Kidney (tissue), 14 donors: ENCODE data around the gene TBK1. TPM values are rescaled to one million over a fixed set of nuclear protein-coding genes. Genes with fewer than 3 reads are reported as not detected.
A peak's percentile ranks its signal among the peaks of the same experiment; 100 is the strongest.

Source experiments
- DNase-seq, 5 donors: peaks; one replicate each; pipeline ENCODE4 v3.0.0-alpha.2; 2013 to 2020
- FAIRE-seq: peaks from 2 replicates; lab custom pipeline; 2012; peaks lifted over from hg19 to GRCh38; lab: Jason Lieb, UNC
- H3K27ac ChIP-seq, 2 donors: one replicate each; pipeline ENCODE4 v1.7.0; 2013; ENCODE audit warnings: low read depth in 2 of 2, low read length in 2 of 2, inconsistent platforms in 1 of 2
- H3K27me3 ChIP-seq: one replicate; pipeline ENCODE4 v1.7.1; 2013; ENCODE audit warnings: low read length, inconsistent platforms; ENCODE audit not compliant: control insufficient read depth, insufficient read depth
- H3K36me3 ChIP-seq, 3 donors: one replicate each; pipeline versions ENCODE4 v1.7.0 to v1.7.1; 2013; ENCODE audit warnings: low read length in 3 of 3, control low read depth in 1 of 3, inconsistent platforms in 1 of 3; ENCODE audit not compliant: insufficient read depth in 3 of 3, control insufficient read depth in 2 of 3
- H3K4me1 ChIP-seq, 3 donors: one replicate each; pipeline versions ENCODE4 v1.7.0 to v1.7.1; 2013; ENCODE audit warnings: low read length in 3 of 3, inconsistent platforms in 1 of 3, low read depth in 1 of 3; ENCODE audit not compliant: control insufficient read depth in 2 of 3, insufficient read depth in 2 of 3
- H3K4me3 ChIP-seq, 3 donors: one replicate each; pipeline versions ENCODE4 v1.7.0 to v1.8.1; 2013; ENCODE audit warnings: low read length in 3 of 3, control low read depth in 1 of 3, inconsistent platforms in 1 of 3
- H3K9ac ChIP-seq, 3 donors: one replicate each; pipeline versions ENCODE4 v1.7.0 to v1.7.1; 2013; ENCODE audit warnings: low read length in 3 of 3, control low read depth in 1 of 3, inconsistent platforms in 1 of 3
- H3K9me3 ChIP-seq, 3 donors: one replicate each; pipeline versions ENCODE4 v1.7.0 to v1.7.1; 2013; ENCODE audit warnings: low read length in 3 of 3, control low read depth in 1 of 3, inconsistent platforms in 1 of 3; ENCODE audit not compliant: control insufficient read depth in 2 of 3, insufficient read depth in 1 of 3
- intact Hi-C: fragments of 100-400 bp; cut with DNase I; formaldehyde crosslinking; loops from one replicate; pipeline ENCODE4 v1.11.1; 2022
- polyA plus RNA-seq: library from polyadenylated mRNA; stranded (reverse); fragments of 350-450 nt; fragmentation: Illumina TruSeq; extraction: RNeasy Lipid Tissue Mini Kit (QIAGEN cat#74804); gene quantifications from one replicate; pipeline ENCODE4 v1.2.3, GENCODE V29; 2014; ENCODE audit warnings: low read depth, low replicate concordance; ENCODE audit not compliant: insufficient read depth
- total RNA-seq: library from RNA; stranded (reverse); fragmentation: NEBNext Ultra II Directional; extraction: Animal tissue kit (Norgen Biotek cat#: 25700); gene quantifications from one replicate; pipeline ENCODE4 v1.2.1, GENCODE V29; 2021
- TF ChIP-seq, protein P1 (sequence below): IDR thresholded peaks from 3 replicates; pipeline ENCODE4 v1.5.1; 2012; ENCODE audit warnings: mild to moderate bottlenecking, moderate library complexity, borderline replicate concordance; ENCODE audit not compliant: insufficient read depth; ENCODE audit errors: extremely low read depth
- donor health status: control.
- donor health status: control.
- donor health status: control.
- donor health status: control.
- donor health status: control.
- donor health status: DM: yes; HTN: yes; CAD: no.
- donor health status: Normal renal cell carcinoma (clear cell type).

Gene TBK1
- total and polyA plus RNA-seq, 2 donors from 2014 or later, result 9.7 to 21.7 TPM

DNA sequence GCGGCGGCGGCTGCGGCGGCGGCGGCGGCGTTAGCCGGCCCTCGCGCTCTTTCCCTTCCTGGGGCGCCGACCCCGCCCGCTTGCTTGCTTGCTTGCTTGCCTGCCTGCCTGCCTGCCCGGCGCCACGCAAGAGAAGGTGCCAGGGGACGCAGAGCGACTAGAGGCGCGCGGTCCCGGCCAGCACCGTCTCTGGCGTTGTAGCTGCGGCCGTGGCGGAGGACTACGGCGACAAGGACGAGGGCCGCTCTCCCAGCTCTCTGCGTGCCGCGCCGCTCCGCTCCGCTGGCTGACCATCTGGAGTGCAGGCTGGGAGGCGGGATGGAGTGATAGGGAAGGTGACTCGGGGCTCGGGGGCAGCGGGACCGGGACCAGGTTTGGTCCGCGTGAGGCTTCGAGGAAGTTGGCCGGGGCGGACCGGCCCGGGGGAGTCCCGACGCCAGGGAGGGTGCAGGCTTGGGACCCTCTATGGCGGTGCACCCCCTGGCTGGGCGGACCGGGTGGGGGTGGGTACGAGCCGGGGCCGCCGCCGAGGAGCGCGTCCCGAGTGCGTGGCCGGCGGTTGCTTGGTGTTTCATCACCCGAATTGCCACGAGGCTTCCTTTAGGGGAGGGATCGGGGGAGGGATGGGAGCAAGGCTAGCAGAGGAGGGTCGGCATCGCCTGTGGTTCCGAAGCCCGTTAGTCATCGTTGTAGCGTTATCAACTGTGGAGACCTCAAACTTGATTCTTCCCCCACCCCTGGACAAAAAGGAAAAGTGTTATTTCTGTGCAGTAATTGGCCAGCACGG is 47.3 kb upstream of the TBK1 start:
- Histone ChIP-seq H3K27ac (peak overlapping the region; percentile 96 to 98), H3K4me1 (peaks cover 0 to 2% (median 0%) of the 10 kb centered on the region in 3 donors), H3K9ac (peak overlapping the region; percentile 72 to 89 (median 77)), H3K36me3 (no peaks in the 10 kb centered on the region), H3K9me3 (no peaks in the 10 kb centered on the region), H3K4me3 (peak overlapping the region; percentile 90 to 95 (median 92)), H3K27me3 (no peaks in the 10 kb centered on the region)
- TF ChIP-seq, protein P1, sequence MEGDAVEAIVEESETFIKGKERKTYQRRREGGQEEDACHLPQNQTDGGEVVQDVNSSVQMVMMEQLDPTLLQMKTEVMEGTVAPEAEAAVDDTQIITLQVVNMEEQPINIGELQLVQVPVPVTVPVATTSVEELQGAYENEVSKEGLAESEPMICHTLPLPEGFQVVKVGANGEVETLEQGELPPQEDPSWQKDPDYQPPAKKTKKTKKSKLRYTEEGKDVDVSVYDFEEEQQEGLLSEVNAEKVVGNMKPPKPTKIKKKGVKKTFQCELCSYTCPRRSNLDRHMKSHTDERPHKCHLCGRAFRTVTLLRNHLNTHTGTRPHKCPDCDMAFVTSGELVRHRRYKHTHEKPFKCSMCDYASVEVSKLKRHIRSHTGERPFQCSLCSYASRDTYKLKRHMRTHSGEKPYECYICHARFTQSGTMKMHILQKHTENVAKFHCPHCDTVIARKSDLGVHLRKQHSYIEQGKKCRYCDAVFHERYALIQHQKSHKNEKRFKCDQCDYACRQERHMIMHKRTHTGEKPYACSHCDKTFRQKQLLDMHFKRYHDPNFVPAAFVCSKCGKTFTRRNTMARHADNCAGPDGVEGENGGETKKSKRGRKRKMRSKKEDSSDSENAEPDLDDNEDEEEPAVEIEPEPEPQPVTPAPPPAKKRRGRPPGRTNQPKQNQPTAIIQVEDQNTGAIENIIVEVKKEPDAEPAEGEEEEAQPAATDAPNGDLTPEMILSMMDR, result no peak
- DNase-seq, result peak; percentile 79 to 92 (median 85)
- no peak for FAIRE-seq
- intact Hi-C loops, result no loop called here

- H3K4me1 ChIP-seq, result peaks cover 0 to 2% (median 0%) of the 10 kb centered on the region in 3 donors
- intact Hi-C loops, result no loop called here
- no peak overlapping the region for H3K27ac ChIP-seq
- no peaks in the 10 kb centered on the region for H3K27me3 ChIP-seq
- DNase-seq (no peak), FAIRE-seq (no peak)
- no peaks in the 10 kb centered on the region for H3K9me3 ChIP-seq
- H3K36me3 ChIP-seq, result peaks cover 0 to 8% (median 7%) of the 10 kb centered on the region in 3 donors
- no peak overlapping the region for H3K4me3 ChIP-seq
- TF ChIP-seq, protein P1, result no peak
- H3K9ac ChIP-seq, result no peak overlapping the region
Observed at GRCh38 chr12:64407342-64408223, 44.3 kb upstream of the TBK1 start.

DNA sequence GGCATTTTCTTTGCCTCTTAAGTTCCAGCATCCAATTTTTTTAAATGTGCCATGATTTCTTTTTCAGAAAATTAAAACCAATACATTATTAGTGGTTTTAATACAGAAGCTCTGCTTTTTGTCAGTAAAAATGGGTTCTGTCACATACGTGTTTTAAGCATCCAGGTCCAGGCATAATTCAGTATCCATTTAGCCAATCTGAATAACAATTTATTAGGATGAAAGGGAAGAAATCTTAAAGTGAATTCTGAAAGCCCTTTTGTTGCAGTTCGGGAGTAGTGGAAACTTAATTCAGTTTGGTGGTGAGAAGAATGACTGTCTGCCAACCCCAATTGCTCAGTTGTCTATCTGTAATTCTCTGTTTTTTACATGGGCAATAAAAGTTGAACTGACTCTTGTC is 40.5 kb upstream of the TBK1 start:
- intact Hi-C loops, result no loop called here
- Histone ChIP-seq H3K9me3 (no peaks in the 10 kb centered on the region), H3K36me3 (peaks cover 0 to 33% (median 18%) of the 10 kb centered on the region in 3 donors), H3K4me3 (no peak overlapping the region), H3K27ac (no peak overlapping the region), H3K4me1 (no peaks in the 10 kb centered on the region), H3K9ac (no peak overlapping the region), H3K27me3 (no peaks in the 10 kb centered on the region)
- FAIRE-seq (no peak), DNase-seq (no peak)
- TF ChIP-seq, protein P1, result no peak
